OCI-LY7 (cell line): ENCODE results near the gene VAC14.

Experiments
- CTCF ChIP-seq: fragments of 200-600 bp; sonication (generic); conservative IDR thresholded peaks from 2 replicates; pipeline ENCODE4 v1.5.1; 2014; ENCODE audit warnings: mild to moderate bottlenecking, antibody characterized with exemption, low read length, moderate library complexity, mixed read lengths
- EZH2phosphoT487 ChIP-seq: fragments of 200-600 bp; sonication (generic); IDR thresholded peaks from 2 replicates; pipeline ENCODE4 v1.6.1; 2018; ENCODE audit warnings: low read depth, borderline replicate concordance, mild to moderate bottlenecking, mixed run types, antibody characterized with exemption, low read length, moderate library complexity, mixed read lengths

DNA sequence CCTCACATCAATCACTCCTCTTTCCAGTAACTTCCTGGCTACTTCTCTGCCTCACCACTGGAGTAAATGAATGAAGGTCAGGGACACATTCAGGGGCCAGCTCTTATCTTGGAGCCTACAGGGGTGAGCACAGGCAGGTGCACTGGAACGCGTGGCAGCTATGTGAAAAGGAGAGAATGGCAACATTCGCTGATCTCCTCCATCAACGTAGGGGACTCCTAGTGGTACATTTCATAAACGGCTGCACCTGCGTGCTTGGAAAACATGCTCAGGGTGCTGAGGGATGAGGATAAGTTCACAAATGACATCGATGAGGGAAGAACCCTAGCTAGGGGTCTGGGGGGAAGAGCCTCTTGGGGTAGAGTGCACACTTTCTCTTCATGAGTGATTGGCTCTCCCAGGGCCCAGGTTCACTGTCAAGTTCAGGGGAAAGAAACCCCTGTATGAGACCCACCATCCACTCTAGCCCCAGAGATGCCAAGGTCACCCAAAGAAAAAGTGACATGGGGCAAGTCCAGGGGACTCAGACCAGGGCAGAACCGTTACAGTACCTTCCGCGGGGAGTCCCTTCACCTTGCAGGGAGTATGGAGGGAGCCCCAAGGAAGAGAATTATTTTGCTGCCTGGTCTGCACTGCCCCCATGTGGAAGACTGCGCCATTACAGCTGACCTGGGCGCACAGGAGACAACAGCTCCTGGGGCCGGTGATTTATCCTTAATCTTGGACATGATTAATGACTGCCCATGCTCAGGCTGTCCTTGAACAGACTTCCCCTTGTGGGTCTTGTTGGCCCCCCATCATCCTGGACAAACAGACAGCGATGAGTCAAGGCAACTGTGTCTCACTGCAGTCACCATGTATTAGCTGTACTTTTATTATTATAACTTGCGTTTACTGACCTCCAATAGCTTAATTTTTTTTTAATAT lies 30.1 kb downstream of the VAC14 start:
- TF ChIP-seq CTCF (peak; percentile 86), EZH2phosphoT487 (no peak)
